Lower lobe of right lung (tissue), 2 donors: Measurements from ENCODE around the gene CDKN1C. TPM values are rescaled to one million over a fixed set of nuclear protein-coding genes. Genes with fewer than 3 reads are reported as not detected.

Experiments used
- ATAC-seq, 2 donors: fragments of 200-7000 bp; cut with Tn5 transposase; one replicate each; pipeline ENCODE4 v1.9.1; 2020 to 2022; ENCODE audit warnings: mild to moderate bottlenecking in 2 of 2, moderate library complexity in 2 of 2
- DNase-seq: peaks from one replicate; pipeline ENCODE4 v3.0.0-alpha.2; 2020
- H3K27ac ChIP-seq: fragments of 200-600 bp; one replicate; pipeline ENCODE4 v1.8.0; 2022
- H3K27me3 ChIP-seq: fragments of 200-600 bp; one replicate; pipeline ENCODE4 v1.8.0; 2022; ENCODE audit warnings: low read depth
- H3K36me3 ChIP-seq: fragments of 200-600 bp; one replicate; pipeline ENCODE4 v1.8.0; 2022; ENCODE audit warnings: mild to moderate bottlenecking
- H3K4me1 ChIP-seq: fragments of 200-600 bp; one replicate; pipeline ENCODE4 v1.8.0; 2022
- H3K4me3 ChIP-seq: fragments of 200-600 bp; one replicate; pipeline ENCODE4 v1.8.0; 2022; ENCODE audit warnings: mild to moderate bottlenecking
- H3K9me3 ChIP-seq: fragments of 200-600 bp; one replicate; pipeline ENCODE4 v1.8.0; 2022
- CTCF ChIP-seq: fragments of 200-600 bp; IDR thresholded peaks from one replicate; pipeline ENCODE4 v1.8.0; 2022; ENCODE audit warnings: antibody characterized with exemption, mild to moderate bottlenecking
- intact Hi-C: fragments of 100-400 bp; cut with DNase I; formaldehyde crosslinking; loops from one replicate; pipeline ENCODE4 v1.11.0; 2022
- total RNA-seq: library from RNA; stranded (reverse); fragmentation: NEBNext Ultra II Directional; extraction: Animal tissue kit (Norgen Biotek cat#: 25700); gene quantifications from one replicate; pipeline ENCODE4 v1.2.1, GENCODE V29; 2021
- donor health status: DM: no; HTN: yes; CAD: no; lungs with severe emphysema.

CDKN1C gene
- total RNA-seq, 1 donor from 2014 or later = 39.5 TPM

- peak; percentile 94 for DNase-seq
- Histone ChIP-seq H3K9me3 (no peaks in the 10 kb centered on the region), H3K27ac (no peak overlapping the region), H3K4me1 (peaks cover 47% of the 10 kb centered on the region), H3K36me3 (no peaks in the 10 kb centered on the region), H3K4me3 (no peak overlapping the region), H3K27me3 (no peaks in the 10 kb centered on the region)
- intact Hi-C loops = no loop called here
- ATAC-seq = peak; percentile 61 to 62
- peak; percentile 98 for TF ChIP-seq CTCF
Measured at GRCh38 chr11:2888266-2888968, 2.8 kb upstream of the CDKN1C start.

- TF ChIP-seq CTCF = no peak
- H3K4me1 ChIP-seq = peaks cover 49% of the 10 kb centered on the region
- ATAC-seq (no peak), DNase-seq (no peak)
- H3K27me3 ChIP-seq = no peaks in the 10 kb centered on the region
- no peaks in the 10 kb centered on the region for H3K36me3 ChIP-seq
- H3K27ac ChIP-seq = no peak overlapping the region
- no peak overlapping the region for H3K4me3 ChIP-seq
- no peaks in the 10 kb centered on the region for H3K9me3 ChIP-seq
- intact Hi-C loops = no loop called here
Measured at GRCh38 chr11:2887515-2888195, 2.1 kb upstream of the CDKN1C start.

- Histone ChIP-seq H3K4me3 (no peak overlapping the region), H3K9me3 (no peaks in the 10 kb centered on the region), H3K27ac (no peak overlapping the region), H3K36me3 (no peaks in the 10 kb centered on the region), H3K27me3 (no peaks in the 10 kb centered on the region), H3K4me1 (peaks cover 47% of the 10 kb centered on the region)
- TF ChIP-seq CTCF = no peak
- intact Hi-C loops = no loop called here
- ATAC-seq = no peak
- DNase-seq = no peak
Measured at GRCh38 chr11:2886936-2887335, 1.4 kb upstream of the CDKN1C start.

GRCh38 chr11:2886191-2886894 lies 768 bp upstream of the CDKN1C start:
- peaks cover 41% of the 10 kb centered on the region for H3K4me1 ChIP-seq
- H3K4me3 ChIP-seq = peak overlapping the region; percentile 76
- no peaks in the 10 kb centered on the region for H3K27me3 ChIP-seq
- DNase-seq (peak; percentile 66), ATAC-seq (peak; percentile 1 to 5)
- H3K9me3 ChIP-seq = no peaks in the 10 kb centered on the region
- H3K36me3 ChIP-seq = no peaks in the 10 kb centered on the region
- peak; percentile 24 for TF ChIP-seq CTCF
- H3K27ac ChIP-seq = peak overlapping the region; percentile 62
- intact Hi-C loops = no loop called here

GRCh38 chr11:2885017-2885677 lies 428 bp downstream of the CDKN1C start:
- intact Hi-C loops = no loop called here
- peak overlapping the region; percentile 76 for H3K4me3 ChIP-seq
- no peaks in the 10 kb centered on the region for H3K27me3 ChIP-seq
- H3K4me1 ChIP-seq = peaks cover 31% of the 10 kb centered on the region
- ATAC-seq (peak; percentile 50 to 67), DNase-seq (peak; percentile 75)
- peak overlapping the region; percentile 79 for H3K27ac ChIP-seq
- no peaks in the 10 kb centered on the region for H3K9me3 ChIP-seq
- peak; percentile 47 for TF ChIP-seq CTCF
- H3K36me3 ChIP-seq = no peaks in the 10 kb centered on the region
